ENCODE results near the gene CD70.
"Not testable (repeated sequence)": the region's sequence is repeated elsewhere in the genome, so short reads cannot be mapped to it uniquely, and the experiment has no call there.

CD70 gene

GRCh38 chr19:6597471-6598253 is 6.7 kb upstream of the CD70 start:
- peak; percentile 41 for DNase-seq

DNA sequence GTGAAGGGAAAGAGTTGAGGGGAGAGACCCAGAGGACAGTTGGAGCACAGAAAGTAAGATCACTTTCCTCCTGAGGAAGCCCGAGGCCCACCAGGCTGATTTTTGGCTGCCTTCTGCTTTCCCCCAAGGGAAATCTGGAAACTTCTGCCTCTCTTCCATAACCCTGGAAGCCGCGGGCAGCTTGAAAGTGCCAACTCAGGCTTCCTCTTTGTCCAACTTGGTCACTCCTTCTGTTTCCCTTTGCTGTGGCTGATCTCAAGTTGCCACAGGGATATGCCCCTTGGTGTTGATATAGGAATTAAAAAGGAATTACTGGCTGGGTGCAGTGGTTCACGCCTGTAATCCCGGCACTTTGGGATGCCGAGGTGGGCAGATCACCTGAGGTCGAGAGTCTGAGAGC is 5.7 kb upstream of the CD70 start:
- DNase-seq: peak; percentile 47

DNA sequence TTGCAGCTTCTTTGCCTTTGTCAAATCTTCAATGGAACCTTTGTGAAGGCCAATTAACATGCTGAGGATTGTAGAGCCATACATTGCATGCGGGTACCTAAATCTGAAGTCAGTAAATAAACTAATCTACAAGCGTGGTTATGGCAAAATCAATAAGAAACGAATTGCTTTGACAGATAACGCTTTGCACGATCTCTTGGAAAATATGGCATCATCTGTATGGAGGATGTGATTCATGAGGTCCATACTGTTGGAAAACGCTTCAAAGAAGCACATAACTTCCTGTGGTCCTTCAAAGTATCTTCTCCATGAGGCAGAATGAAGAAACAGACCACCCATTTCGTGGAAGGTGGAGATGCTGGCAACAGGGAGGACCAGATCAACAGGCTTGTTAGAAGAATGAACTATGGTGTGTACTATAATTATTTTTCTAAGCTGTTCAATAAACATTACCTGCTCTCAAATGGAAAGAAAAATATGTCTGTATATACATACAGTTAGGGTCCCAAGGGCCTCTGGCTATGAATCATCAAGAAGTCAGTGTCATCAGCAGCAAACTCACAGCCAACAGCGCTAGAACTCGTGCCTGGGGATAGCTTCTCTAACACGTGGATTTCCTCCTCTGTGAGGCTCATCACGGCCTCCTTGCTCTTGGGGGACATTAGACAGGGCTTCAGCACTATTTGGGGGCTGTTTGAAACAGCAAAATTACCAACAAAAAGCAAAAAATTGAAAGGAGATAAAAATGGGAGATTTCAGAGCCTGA is 2.9 kb upstream of the CD70 start:
- DNase-seq: no peak

- DNase-seq: no peak
Observed at GRCh38 chr19:6590258-6590826, 608 bp downstream of the CD70 start.

DNA sequence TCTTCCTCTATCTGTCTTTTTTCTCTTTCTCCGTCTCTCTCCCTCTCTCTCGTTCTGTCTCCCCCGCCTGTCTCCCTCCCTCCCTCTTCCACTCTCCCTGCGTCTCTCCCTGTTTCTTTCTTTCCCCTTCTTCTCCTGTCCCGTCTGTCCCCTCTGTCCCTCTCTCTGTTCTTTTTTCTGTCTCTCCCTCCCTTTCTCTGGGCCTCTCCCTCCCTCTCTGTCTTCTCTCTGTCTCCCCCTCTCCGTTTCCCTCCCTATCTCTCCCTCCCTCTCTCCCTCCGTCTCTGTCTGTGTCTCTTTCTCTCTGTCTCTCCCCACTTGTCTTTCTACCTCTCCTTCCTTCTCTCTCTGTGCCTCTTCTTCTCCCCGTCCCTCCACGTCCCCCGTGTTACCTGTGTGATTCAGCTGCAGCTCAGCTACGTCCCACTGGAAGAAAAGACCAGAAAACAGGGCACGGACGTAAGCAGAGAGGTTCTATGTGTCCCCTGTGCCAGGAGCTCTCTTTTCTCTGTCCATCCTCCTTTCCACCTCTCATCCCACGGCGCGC is 1.2 kb downstream of the CD70 start:
- DNase-seq: no peak

GRCh38 chr19:6588508-6589345 is 2.2 kb downstream of the CD70 start:
- no peak for DNase-seq

- no peak for DNase-seq
Observed at GRCh38 chr19:6587998-6588507, 2.9 kb downstream of the CD70 start.

GRCh38 chr19:6587093-6587820 is 3.7 kb downstream of the CD70 start:
- no peak for DNase-seq

DNA sequence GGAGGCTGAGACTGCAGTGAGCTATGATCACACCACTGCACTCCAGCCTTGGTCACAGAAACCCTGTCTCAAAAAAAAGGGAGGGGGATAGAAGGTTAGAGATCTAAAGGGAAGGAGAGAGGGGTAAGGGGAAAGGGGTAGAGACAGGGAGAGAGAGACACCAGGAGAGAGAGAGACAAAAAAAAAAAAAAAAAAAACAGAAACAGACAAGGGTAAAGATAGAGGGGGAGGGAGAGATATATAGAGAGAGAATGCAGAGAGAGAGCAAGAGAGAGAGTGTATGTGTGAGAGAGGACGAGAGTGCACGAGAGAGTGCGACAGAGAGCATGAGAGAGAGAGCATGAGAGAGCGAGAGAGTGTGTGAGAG is 4.2 kb downstream of the CD70 start:
- no peak for DNase-seq

GRCh38 chr19:6586056-6586455 is 4.9 kb downstream of the CD70 start:
- no peak for DNase-seq

DNA sequence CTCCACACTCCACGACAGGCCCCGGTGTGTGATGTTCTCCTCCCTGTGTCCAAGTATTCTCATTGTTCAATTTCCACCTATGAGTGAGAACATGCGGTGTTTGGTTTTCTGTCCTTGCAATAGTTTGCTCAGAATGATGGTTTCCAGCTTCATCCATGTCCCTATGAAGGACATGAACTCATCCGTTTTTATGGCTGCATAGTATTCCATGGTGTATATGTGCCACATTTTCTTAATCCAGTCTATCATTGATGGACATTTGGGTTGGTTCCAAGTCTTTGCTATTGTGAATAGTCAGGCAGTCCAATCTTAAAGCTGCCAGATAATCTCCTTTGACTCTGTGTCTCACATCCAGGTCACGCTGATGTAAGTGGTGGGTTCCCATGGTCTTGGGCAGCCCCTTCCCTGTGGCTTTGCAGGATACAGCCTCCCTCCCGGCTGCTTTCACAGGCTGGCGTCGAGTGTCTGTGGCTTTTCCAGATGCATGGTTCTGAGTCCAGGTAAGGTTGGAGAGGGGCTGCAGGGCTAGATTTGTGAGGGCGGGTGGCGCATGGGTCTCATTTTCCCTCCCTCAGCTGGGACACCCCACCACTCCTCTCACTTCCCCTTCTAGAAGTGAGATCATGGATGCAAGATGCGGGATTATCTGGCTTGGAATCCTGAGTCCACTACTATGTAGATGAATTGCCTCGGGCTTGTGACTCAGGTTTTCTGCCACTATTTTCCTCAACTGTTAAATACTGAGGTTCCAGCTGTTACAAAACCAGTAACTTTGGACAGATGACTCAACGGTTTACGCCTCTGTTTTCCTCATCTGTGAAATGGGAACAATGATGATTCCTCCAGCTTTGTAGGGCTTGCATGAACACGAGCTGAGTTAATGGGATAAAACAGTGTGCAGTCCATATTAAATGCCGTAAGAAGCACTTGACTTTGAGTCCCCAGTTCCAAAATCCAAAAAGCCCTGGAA is 8.2 kb downstream of the CD70 start:
- DNase-seq: not testable (repeated sequence)

- no peak for DNase-seq
Observed at GRCh38 chr19:6580313-6580712, 10.6 kb downstream of the CD70 start.

GRCh38 chr19:6579450-6580178 is 11.3 kb downstream of the CD70 start:
- DNase-seq: no peak

- no peak for DNase-seq
Observed at GRCh38 chr19:6577476-6578125, 13.3 kb downstream of the CD70 start.

DNA sequence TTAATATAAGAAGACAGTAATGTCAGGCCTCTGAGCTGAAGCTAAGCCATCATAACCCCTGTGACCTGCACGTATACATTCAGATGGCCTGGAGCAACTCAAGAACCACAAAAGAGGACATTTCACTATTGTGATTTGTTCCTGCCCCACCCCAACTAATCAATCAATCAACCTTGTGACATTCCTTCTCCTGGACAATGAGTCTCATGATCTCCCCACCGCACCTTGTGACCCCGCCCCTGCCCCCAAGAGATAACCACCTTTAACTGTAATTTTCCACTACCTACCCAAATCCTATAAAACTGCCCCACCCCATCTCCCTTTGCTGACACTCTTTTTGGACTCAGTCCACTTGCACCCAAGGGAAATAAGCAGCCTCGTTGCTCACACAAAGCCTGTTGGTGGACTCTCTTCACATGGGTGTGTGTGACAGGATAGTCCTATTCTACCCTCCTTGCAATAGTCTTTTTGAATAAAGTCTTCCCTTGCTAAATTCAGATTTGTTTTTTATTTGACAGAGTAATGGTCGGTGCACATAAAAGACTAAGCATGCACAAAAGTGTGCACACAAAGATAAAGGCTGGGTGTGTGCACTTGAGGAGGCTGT is 14.0 kb downstream of the CD70 start:
- no peak for DNase-seq

DNA sequence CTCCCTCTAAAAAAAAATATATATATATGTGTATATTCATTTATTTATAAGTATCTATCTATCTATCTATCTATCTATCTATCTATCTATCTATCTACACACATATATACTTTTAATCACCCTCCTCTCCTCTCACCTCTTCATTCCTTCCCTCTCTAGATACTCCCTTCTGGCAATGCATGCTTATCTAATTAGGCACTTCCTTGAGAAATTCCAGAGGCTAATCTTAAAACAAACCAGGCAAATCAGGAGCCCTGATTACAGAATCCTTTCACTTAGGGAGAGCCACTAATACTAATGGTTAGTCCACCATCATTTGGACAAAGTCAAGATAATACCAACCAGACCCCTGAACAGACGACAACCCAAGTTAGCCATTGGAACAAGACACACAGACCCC is 17.6 kb downstream of the CD70 start:
- DNase-seq: no peak

DNA sequence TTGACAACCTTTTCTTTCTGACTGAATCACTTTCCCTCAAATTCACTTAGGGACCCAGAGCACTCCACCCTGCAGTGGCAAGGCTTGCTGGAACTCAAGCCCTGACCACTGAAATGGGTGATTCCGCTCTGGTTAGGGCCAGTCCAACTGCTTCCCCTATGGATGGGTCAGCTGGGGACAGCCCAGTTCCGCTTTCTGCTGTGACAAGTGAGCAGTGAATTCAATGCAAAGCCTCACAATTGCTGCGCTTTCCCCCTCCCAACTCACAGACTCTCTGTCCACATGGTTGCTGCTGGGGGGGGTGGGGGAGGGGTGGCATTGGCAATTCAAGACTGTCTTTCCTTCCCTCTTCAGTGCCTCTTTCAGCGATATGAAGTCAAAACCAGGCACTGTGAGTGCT is 18.7 kb downstream of the CD70 start:
- no peak for DNase-seq

GRCh38 chr19:6571167-6571566 is 19.8 kb downstream of the CD70 start:
- no peak for DNase-seq

- no peak for DNase-seq
Observed at GRCh38 chr19:6570764-6571163, 20.2 kb downstream of the CD70 start.
